GM19043 (cell line): Measurements from ENCODE around the gene SP5.
"Not testable (repeated sequence)": the region's sequence is repeated elsewhere in the genome, so short reads cannot be mapped to it uniquely, and the experiment has no call there.

ENCODE experiments used
- ATAC-seq: cut with Tn5 transposase; IDR thresholded peaks from one replicate; pipeline ENCODE4 v1.9.1; 2021; ENCODE audit warnings: low read depth; ENCODE audit not compliant: unreplicated experiment

The SP5 gene

GRCh38 chr2:170710609-170710979, 4.5 kb upstream of the SP5 start:
- ATAC-seq, result no peak

- no peak for ATAC-seq
Measured at GRCh38 chr2:170711196-170711773, 3.9 kb upstream of the SP5 start.

- no peak for ATAC-seq
Measured at GRCh38 chr2:170711774-170712652, 3.1 kb upstream of the SP5 start.

- ATAC-seq, result no peak
Measured at GRCh38 chr2:170712653-170713542, 2.2 kb upstream of the SP5 start.

GRCh38 chr2:170713543-170714380, 1.4 kb upstream of the SP5 start:
- no peak for ATAC-seq

- ATAC-seq, result no peak
Measured at GRCh38 chr2:170714381-170715061, 616 bp upstream of the SP5 start.

- ATAC-seq, result no peak
Measured at GRCh38 chr2:170715932-170716777, 1.0 kb downstream of the SP5 start.

- no peak for ATAC-seq
Measured at GRCh38 chr2:170716851-170717598, 1.9 kb downstream of the SP5 start.

GRCh38 chr2:170717599-170717963, 2.4 kb downstream of the SP5 start:
- ATAC-seq, result no peak

- ATAC-seq, result no peak
Measured at GRCh38 chr2:170717991-170718589, 3.0 kb downstream of the SP5 start.

- ATAC-seq, result no peak
Measured at GRCh38 chr2:170719810-170720209, 4.7 kb downstream of the SP5 start.

- ATAC-seq, result no peak
Measured at GRCh38 chr2:170721678-170722077, 6.5 kb downstream of the SP5 start.

- no peak for ATAC-seq
Measured at GRCh38 chr2:170722301-170722700, 7.2 kb downstream of the SP5 start.

GRCh38 chr2:170723446-170723958, 8.4 kb downstream of the SP5 start:
- no peak for ATAC-seq

- ATAC-seq, result no peak
Measured at GRCh38 chr2:170733798-170734600, 18.9 kb downstream of the SP5 start.

GRCh38 chr2:170734601-170735000, 19.5 kb downstream of the SP5 start:
- not testable (repeated sequence) for ATAC-seq

- no peak for ATAC-seq
Measured at GRCh38 chr2:170736628-170737027, 21.5 kb downstream of the SP5 start.
